ENCODE measurements around the gene CSNK1A1. TPM values are rescaled to one million over a fixed set of nuclear protein-coding genes. Genes with fewer than 3 reads are reported as not detected.

Gene CSNK1A1
- total RNA-seq, 1 donor from 2014 or later = 133 TPM

DNA sequence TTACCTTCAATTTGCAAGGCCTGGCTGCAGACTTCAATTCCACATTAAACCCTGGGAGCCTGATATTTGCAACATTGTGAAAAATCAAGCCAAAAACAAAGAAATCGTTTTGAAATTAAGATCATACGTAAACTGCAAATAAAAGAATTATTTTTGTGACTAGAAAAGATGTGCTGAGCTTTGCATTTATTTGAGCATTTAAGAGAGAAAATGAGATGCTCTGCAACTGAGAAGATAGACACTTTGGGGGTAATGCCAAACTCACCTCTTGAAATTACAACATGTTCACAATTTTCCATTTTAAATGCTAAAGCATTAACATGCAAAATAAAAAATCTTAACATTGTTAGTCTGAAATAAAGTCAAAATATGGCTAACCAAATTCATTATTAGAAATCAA lies 46.6 kb downstream of the CSNK1A1 start:
- peaks cover 72% of the 10 kb centered on the region for H3K36me3 Mint-ChIP-seq (ENCODE audit: low read depth)
- no peaks in the 10 kb centered on the region for H3K27me3 Mint-ChIP-seq
- ATAC-seq (ENCODE audit: low read depth) = no peak
- no peak for DNase-seq
- H3K4me3 Mint-ChIP-seq = no peak overlapping the region
- no peaks in the 10 kb centered on the region for H3K9me3 Mint-ChIP-seq
- intact Hi-C loops (cut with micrococcal nuclease) = loop anchor here (2.0 kb wide), 1 partner anchor 14 kb away; no protein-coding TSS in a partner anchor
- H3K4me1 Mint-ChIP-seq = no peaks in the 10 kb centered on the region
- no peak overlapping the region for H3K27ac Mint-ChIP-seq
- POLR2A ChIA-PET = no interaction called here
- TF ChIP-seq, protein P1, sequence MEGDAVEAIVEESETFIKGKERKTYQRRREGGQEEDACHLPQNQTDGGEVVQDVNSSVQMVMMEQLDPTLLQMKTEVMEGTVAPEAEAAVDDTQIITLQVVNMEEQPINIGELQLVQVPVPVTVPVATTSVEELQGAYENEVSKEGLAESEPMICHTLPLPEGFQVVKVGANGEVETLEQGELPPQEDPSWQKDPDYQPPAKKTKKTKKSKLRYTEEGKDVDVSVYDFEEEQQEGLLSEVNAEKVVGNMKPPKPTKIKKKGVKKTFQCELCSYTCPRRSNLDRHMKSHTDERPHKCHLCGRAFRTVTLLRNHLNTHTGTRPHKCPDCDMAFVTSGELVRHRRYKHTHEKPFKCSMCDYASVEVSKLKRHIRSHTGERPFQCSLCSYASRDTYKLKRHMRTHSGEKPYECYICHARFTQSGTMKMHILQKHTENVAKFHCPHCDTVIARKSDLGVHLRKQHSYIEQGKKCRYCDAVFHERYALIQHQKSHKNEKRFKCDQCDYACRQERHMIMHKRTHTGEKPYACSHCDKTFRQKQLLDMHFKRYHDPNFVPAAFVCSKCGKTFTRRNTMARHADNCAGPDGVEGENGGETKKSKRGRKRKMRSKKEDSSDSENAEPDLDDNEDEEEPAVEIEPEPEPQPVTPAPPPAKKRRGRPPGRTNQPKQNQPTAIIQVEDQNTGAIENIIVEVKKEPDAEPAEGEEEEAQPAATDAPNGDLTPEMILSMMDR (IDR thresholded peaks at IDR 0.05) = no peak
- CTCF ChIA-PET = no interaction called here

DNA sequence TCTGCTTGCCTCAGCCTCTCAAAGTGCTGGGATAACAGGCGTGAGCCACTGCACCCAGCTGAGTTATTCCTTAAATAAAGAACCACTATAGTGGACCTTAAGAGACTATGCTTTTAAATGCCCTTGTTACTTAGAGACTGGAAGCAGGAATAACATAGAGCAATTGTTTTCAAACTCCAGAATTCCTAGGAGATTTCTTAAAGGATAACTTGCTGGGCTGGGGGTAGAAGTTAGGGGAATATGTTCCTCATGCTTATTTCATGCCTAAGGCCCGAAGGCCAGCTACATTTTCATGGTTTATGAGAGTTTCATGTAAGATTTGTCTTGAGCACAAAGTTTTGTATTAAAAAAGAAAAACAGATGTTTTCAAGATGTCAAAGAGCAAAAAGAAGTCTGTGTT lies 48.2 kb downstream of the CSNK1A1 start:
- intact Hi-C loops (cut with micrococcal nuclease) = no loop called here
- TF ChIP-seq, protein P1 (IDR thresholded peaks at IDR 0.05) = no peak
- no peak for ATAC-seq (ENCODE audit: low read depth)
- no peaks in the 10 kb centered on the region for H3K9me3 Mint-ChIP-seq
- no peak for DNase-seq
- no peak overlapping the region for H3K4me3 Mint-ChIP-seq
- ChIA-PET POLR2A (no interaction called here), CTCF (interaction anchor here (1.1 kb wide), 1 partner anchor 95 kb away, joined by 3 read pairs; no protein-coding TSS in a partner anchor)
- H3K36me3 Mint-ChIP-seq (ENCODE audit: low read depth) = peaks cover 76% of the 10 kb centered on the region
- H3K27me3 Mint-ChIP-seq = no peaks in the 10 kb centered on the region
- no peaks in the 10 kb centered on the region for H3K4me1 Mint-ChIP-seq
- no peak overlapping the region for H3K27ac Mint-ChIP-seq

DNA sequence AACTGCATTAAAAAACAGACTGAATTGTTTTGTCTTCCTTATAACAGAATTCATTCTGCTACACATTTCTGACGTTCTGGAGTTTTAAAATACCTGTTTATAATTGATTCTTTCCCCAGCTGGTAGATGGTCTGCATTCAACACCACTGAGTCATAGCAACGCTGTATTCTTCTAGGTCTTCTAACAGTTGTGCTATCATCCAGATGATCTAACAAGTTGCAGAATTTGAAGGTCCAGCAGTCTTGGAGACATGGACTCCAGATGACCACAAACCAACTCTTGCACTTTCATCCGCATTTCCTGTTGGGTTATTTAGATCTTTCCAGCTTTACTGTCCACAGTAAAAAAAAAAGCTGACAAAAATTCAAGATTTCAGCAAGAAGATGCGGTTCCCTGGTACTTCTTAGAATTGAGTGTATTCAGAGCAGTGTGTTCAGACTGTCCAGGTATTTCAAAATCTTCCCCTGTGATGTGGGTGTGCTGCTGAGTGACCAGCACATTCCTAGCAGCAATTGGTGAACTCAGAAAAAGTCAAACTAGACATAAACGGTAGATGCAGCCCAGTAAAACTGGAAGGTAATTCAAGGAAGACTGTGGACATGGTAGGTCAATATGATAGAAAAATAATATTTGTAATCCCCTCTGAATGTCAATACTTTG lies 50.2 kb downstream of the CSNK1A1 start:
- H3K4me3 Mint-ChIP-seq = no peak overlapping the region
- H3K9me3 Mint-ChIP-seq = no peaks in the 10 kb centered on the region
- no peak for ATAC-seq (ENCODE audit: low read depth)
- H3K27me3 Mint-ChIP-seq = no peaks in the 10 kb centered on the region
- no peak for DNase-seq
- intact Hi-C loops (cut with micrococcal nuclease) = no loop called here
- ChIA-PET CTCF (no interaction called here), POLR2A (no interaction called here)
- no peak overlapping the region for H3K27ac Mint-ChIP-seq
- H3K4me1 Mint-ChIP-seq = no peaks in the 10 kb centered on the region
- H3K36me3 Mint-ChIP-seq (ENCODE audit: low read depth) = peaks cover 72% of the 10 kb centered on the region
- TF ChIP-seq, protein P1 (IDR thresholded peaks at IDR 0.05) = no peak

DNA sequence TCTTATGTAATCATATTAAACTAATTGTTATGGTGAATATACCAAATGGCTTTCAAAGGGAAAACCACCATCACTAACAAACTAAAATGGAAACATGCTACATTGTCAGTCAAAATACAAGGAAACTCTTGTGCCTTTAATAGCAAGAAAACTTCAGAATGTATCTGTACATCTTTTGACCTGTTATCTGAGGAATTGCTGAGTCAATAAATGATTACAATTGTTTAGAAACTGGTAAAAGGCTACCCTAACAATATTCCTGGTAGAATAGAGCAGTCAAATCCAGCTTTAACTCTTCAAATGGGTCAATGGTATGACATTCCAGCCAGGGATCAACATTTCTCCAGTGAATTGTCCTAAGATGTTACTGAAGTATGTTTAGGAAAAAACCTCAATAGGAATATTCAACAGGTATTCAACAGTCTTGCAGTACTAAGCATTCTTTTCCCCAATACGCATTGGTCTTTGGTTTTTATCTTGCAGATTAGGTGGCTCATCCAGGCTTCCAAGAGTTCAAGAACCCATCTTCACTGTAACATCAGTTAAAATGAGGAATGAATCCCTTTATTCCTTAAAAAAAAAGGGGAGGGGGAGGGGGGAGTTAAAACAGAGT lies 52.4 kb downstream of the CSNK1A1 start:
- H3K4me1 Mint-ChIP-seq = no peaks in the 10 kb centered on the region
- no peak overlapping the region for H3K4me3 Mint-ChIP-seq
- intact Hi-C loops (cut with micrococcal nuclease) = loop anchor here (10.0 kb wide), 1 partner anchor 46 kb away; no protein-coding TSS in a partner anchor
- DNase-seq (no peak), ATAC-seq (ENCODE audit: low read depth) (no peak)
- no peak overlapping the region for H3K27ac Mint-ChIP-seq
- H3K36me3 Mint-ChIP-seq (ENCODE audit: low read depth) = peaks cover 68% of the 10 kb centered on the region
- ChIA-PET CTCF (no interaction called here), POLR2A (interaction anchor here (0.6 kb wide), 1 partner anchor 341 kb away, joined by 3 read pairs; no protein-coding TSS in a partner anchor)
- no peaks in the 10 kb centered on the region for H3K27me3 Mint-ChIP-seq
- TF ChIP-seq, protein P1 (IDR thresholded peaks at IDR 0.05) = no peak
- H3K9me3 Mint-ChIP-seq = no peaks in the 10 kb centered on the region

DNA sequence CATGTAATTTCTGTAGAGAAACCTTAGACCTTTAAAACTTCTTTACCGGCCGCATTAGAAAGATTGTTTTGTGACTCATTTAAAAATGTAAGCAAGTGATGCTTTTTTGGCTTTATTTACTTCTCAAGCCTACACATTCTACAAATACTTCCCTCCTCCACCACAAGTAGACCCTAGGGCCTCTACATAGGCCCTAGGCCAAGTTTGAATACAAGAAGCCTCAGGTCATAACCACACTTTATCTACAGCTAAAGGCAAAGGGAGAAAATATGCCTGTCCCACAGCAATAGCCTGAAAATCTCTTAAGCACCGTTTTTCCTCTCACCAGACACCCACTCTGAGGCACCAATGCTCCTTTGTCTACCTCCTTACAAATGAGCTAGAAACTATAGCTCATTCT lies 53.9 kb downstream of the CSNK1A1 start:
- no peaks in the 10 kb centered on the region for H3K27me3 Mint-ChIP-seq

More for the DNA sequence above, 53.9 kb downstream of the CSNK1A1 start:
- TF ChIP-seq, protein P1 (IDR thresholded peaks at IDR 0.05) = no peak
- Mint-ChIP-seq H3K4me3 (no peak overlapping the region), H3K9me3 (no peaks in the 10 kb centered on the region), H3K27ac (no peak overlapping the region), H3K4me1 (peaks cover 2% of the 10 kb centered on the region), H3K36me3 (ENCODE audit: low read depth) (peaks cover 67% of the 10 kb centered on the region)
- ChIA-PET POLR2A (no interaction called here), CTCF (no interaction called here)
- ATAC-seq (ENCODE audit: low read depth) (no peak), DNase-seq (no peak)
- intact Hi-C loops (cut with micrococcal nuclease) = loop anchor here (10.0 kb wide), 1 partner anchor 47 kb away; no protein-coding TSS in a partner anchor
